Activated naive CD8-positive, alpha-beta T cell treated with anti-CD3 and anti-CD28 coated beads, Interleukin-2, amount 50 U/mL, for 24 hours (primary cell): ENCODE measurements around the gene CCM2L.

Experiments used
- ATAC-seq: fragments of 150-1000 bp; cut with Tn5 transposase; one replicate; pipeline ENCODE4 v1.10.0; 2021
- DNase-seq: peaks from one replicate; pipeline ENCODE4 v3.0.0; 2021
- H3K27ac Mint-ChIP-seq: one replicate; pipeline ENCODE4 v1.8.0; 2021; ENCODE audit warnings: mild to moderate bottlenecking, mixed read lengths
- H3K27me3 Mint-ChIP-seq: one replicate; pipeline ENCODE4 v1.8.0; 2021; ENCODE audit warnings: mixed read lengths
- H3K36me3 Mint-ChIP-seq: one replicate; pipeline ENCODE4 v1.8.0; 2021; ENCODE audit warnings: low read depth, mixed read lengths
- H3K4me1 Mint-ChIP-seq: one replicate; pipeline ENCODE4 v1.8.0; 2021; ENCODE audit warnings: mixed read lengths
- H3K4me3 Mint-ChIP-seq: one replicate; pipeline ENCODE4 v1.8.0; 2021; ENCODE audit warnings: mild to moderate bottlenecking, moderate library complexity, mixed read lengths
- H3K9me3 Mint-ChIP-seq: one replicate; pipeline ENCODE4 v1.8.0; 2021; ENCODE audit warnings: mixed read lengths

The CCM2L gene

GRCh38 chr20:32071395-32072167, 61.3 kb downstream of the CCM2L start:
- Mint-ChIP-seq H3K4me1 (no peaks in the 10 kb centered on the region), H3K4me3 (no peak overlapping the region), H3K9me3 (no peaks in the 10 kb centered on the region), H3K27ac (no peak overlapping the region), H3K27me3 (peaks cover 15% of the 10 kb centered on the region), H3K36me3 (no peaks in the 10 kb centered on the region)
- ATAC-seq (no peak), DNase-seq (no peak)

GRCh38 chr20:32072168-32072750, 62.0 kb downstream of the CCM2L start:
- Mint-ChIP-seq H3K4me1 (no peaks in the 10 kb centered on the region), H3K9me3 (no peaks in the 10 kb centered on the region), H3K36me3 (no peaks in the 10 kb centered on the region), H3K27me3 (peaks cover 17% of the 10 kb centered on the region), H3K27ac (no peak overlapping the region), H3K4me3 (no peak overlapping the region)
- ATAC-seq (no peak), DNase-seq (no peak)

GRCh38 chr20:32075534-32075933, 65.3 kb downstream of the CCM2L start:
- H3K36me3 Mint-ChIP-seq: no peaks in the 10 kb centered on the region
- DNase-seq: no peak
- H3K4me1 Mint-ChIP-seq: no peaks in the 10 kb centered on the region
- H3K4me3 Mint-ChIP-seq: no peak overlapping the region
- no peaks in the 10 kb centered on the region for H3K9me3 Mint-ChIP-seq
- H3K27me3 Mint-ChIP-seq: peaks cover 16% of the 10 kb centered on the region
- no peak for ATAC-seq
- H3K27ac Mint-ChIP-seq: no peak overlapping the region

DNA sequence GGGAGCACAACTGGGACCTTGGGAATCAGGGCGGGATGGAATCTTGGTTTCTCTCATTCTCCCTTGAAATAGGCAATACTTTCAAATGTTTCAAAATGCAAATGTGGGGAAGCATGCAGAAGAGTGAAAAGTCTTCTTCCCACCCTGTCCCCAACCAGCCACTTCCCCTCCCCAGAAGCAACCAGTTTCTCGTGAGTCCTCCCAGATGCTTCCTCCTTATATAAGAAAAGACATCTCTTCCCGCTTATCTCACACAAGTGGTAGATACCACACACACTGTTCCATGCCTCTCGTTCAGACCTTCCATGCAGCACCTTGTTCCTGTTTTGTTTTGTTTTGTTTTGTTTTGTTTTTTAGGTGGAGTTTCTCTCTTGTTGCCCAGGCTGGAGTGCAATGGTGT, 67.0 kb downstream of the CCM2L start:
- Mint-ChIP-seq H3K9me3 (no peaks in the 10 kb centered on the region), H3K4me1 (no peaks in the 10 kb centered on the region), H3K27ac (no peak overlapping the region), H3K4me3 (no peak overlapping the region), H3K36me3 (no peaks in the 10 kb centered on the region), H3K27me3 (peaks cover 15% of the 10 kb centered on the region)
- no peak for ATAC-seq
- DNase-seq: no peak

DNA sequence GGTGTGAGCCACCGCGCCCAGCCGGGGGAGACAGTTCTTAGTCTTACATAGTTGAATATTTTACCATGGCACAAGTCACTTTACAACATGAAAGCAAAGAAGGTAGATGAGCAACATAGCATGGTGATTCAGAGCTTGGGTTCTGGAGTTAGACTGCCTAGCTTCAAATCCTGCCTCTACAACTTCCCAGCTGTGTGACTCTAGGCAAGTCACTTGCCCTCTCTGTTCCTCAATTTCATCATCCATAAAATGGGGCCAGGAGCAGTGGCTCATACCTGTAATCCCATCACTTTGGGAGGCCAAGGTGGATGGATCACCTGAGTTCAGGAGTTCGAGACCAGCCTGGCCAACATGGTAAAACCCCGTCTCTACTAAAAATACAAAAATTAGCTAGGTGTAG, 68.1 kb downstream of the CCM2L start:
- no peaks in the 10 kb centered on the region for H3K4me1 Mint-ChIP-seq
- no peak overlapping the region for H3K27ac Mint-ChIP-seq
- H3K27me3 Mint-ChIP-seq: peaks cover 16% of the 10 kb centered on the region
- H3K4me3 Mint-ChIP-seq: no peak overlapping the region
- H3K36me3 Mint-ChIP-seq: no peaks in the 10 kb centered on the region
- no peaks in the 10 kb centered on the region for H3K9me3 Mint-ChIP-seq
- ATAC-seq (no peak), DNase-seq (no peak)

DNA sequence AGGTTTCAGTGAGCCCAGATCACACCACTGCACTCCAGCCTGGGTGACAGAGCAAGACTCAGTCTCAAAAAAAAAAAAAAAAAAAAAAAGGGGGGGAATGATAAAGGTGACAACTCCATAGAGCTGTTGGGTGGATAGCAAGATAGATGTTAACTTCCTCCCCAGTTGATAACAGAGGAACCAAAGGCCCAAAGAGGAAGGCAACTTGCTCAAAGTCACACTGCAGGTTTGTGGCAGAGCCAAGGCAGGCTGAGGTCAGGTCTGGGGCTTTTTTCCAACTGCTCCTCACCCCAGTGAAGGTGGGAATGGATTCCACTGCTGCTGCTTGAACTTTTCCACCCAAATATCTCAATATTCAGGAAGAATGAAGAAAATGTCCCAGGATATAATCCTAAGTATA, 68.6 kb downstream of the CCM2L start:
- Mint-ChIP-seq H3K36me3 (no peaks in the 10 kb centered on the region), H3K27ac (no peak overlapping the region)
- no peak for ATAC-seq

DNA sequence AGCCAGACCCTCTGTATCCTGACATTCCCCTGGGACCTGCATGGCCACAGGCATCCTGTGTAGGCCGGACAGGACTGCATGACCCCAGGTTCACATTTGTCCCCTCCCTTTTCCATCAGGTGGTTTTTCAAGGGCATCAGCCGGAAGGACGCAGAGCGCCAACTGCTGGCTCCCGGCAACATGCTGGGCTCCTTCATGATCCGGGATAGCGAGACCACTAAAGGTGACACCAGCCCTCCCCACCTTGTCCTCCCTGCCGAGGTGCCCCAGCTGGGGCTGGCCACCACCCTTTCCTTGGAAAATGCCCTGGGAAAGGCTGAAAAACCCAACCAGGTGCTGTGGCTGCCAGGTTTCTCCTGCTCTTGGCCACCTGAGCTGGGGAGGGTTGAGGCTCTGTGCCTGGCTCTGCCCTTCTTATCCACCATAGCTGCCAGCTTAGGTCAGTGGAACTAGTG, 69.4 kb downstream of the CCM2L start:
- Mint-ChIP-seq H3K4me3 (no peak overlapping the region), H3K4me1 (no peaks in the 10 kb centered on the region), H3K27ac (no peak overlapping the region), H3K36me3 (no peaks in the 10 kb centered on the region), H3K27me3 (peaks cover 17% of the 10 kb centered on the region), H3K9me3 (no peaks in the 10 kb centered on the region)
- no peak for ATAC-seq
- DNase-seq: no peak

More for the DNA sequence above, 68.6 kb downstream of the CCM2L start:
- no peaks in the 10 kb centered on the region for H3K4me1 Mint-ChIP-seq
- peaks cover 17% of the 10 kb centered on the region for H3K27me3 Mint-ChIP-seq
- no peak for DNase-seq
- no peaks in the 10 kb centered on the region for H3K9me3 Mint-ChIP-seq
- no peak overlapping the region for H3K4me3 Mint-ChIP-seq

DNA sequence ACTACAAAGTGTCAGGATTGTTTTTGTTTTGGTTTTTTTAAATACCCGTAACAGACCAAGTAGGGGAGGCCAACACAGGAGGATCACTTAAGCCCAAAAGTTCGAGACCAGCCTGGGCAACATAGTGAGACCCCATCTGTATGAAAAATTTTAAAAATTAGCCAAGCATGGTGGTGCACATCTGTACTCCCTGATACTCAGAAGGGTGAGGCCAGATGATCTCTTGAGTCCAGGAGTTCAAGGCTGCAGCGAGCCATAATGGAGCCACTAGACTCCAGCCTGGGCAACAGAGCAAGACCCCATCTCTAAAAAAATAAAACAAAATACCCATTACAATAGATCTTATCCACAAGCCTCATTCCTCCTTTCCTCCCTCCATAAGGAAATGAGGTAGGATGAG, 70.5 kb downstream of the CCM2L start:
- no peaks in the 10 kb centered on the region for H3K9me3 Mint-ChIP-seq
- H3K27me3 Mint-ChIP-seq: peaks cover 10% of the 10 kb centered on the region
- DNase-seq (no peak), ATAC-seq (no peak)
- no peak overlapping the region for H3K4me3 Mint-ChIP-seq
- H3K36me3 Mint-ChIP-seq: no peaks in the 10 kb centered on the region
- no peaks in the 10 kb centered on the region for H3K4me1 Mint-ChIP-seq
- H3K27ac Mint-ChIP-seq: no peak overlapping the region
